ENCODE measurements around the gene NUAK2.

NUAK2 gene

DNA sequence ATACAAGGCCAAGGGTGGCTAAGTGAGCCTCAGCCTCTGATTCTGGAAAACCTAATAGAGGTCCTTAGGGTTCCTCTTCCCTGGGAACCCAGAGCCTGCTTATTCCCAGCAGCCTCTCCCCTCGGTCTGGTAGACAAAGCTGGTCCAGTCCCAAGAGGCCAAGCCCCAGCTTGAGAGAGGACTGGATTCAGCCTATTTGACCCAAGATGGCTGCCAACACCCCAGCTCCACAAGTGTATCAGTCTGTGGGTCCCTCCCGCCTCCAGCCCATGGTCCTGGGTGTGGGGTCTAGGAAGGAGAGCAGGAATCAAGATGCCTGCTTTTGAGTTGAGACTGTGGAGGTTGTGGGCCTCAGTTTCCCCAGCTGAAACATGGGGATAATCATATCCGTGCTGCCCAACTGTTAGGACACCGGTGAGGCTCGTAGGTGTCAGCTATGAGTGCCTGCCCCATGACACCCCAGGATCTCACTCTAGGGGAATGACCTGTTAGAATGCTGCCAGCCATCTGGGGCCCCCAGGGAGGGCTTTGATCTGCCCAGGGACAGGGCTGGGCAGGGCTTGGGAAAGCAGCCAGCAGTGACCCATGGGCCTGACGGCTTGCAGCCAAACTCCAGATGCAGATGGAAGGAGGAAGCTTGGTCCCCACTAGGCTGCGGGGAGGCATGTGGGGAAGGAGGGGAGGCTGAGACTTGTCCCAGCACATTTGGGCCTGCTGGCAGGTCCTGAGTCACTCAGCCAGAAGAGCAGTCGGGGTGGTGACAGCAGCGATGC, 45.4 kb downstream of the NUAK2 start:
- no peak for DNase-seq (ENCODE audit: extremely low spot score)
- ChIA-PET POLR2A (no interaction called here), CTCF (interaction anchor here (11.1 kb wide), 1 partner anchor 51 kb away, joined by 235 read pairs; the partner anchor contains the start of gene NUAK2)
- TF ChIP-seq LEF1 (IDR thresholded peaks at IDR 0.05; ENCODE audit: borderline replicate concordance) (no peak), ARNT (IDR thresholded peaks at IDR 0.05) (no peak), FOXA1 (IDR thresholded peaks at IDR 0.05) (no peak), HDGF (IDR thresholded peaks at IDR 0.05; ENCODE audit: borderline replicate concordance) (no peak), ZNF384 (IDR thresholded peaks at IDR 0.05) (no peak), BHLHE40 (IDR thresholded peaks at IDR 0.05; ENCODE audit: borderline replicate concordance) (no peak), TARDBP (IDR thresholded peaks at IDR 0.05) (no peak), SUZ12 (IDR thresholded peaks at IDR 0.05) (no peak), NFRKB (IDR thresholded peaks at IDR 0.05) (no peak)
- TF ChIP-seq, protein P1, sequence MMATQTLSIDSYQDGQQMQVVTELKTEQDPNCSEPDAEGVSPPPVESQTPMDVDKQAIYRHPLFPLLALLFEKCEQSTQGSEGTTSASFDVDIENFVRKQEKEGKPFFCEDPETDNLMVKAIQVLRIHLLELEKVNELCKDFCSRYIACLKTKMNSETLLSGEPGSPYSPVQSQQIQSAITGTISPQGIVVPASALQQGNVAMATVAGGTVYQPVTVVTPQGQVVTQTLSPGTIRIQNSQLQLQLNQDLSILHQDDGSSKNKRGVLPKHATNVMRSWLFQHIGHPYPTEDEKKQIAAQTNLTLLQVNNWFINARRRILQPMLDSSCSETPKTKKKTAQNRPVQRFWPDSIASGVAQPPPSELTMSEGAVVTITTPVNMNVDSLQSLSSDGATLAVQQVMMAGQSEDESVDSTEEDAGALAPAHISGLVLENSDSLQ (IDR thresholded peaks at IDR 0.05) = no peak

DNA sequence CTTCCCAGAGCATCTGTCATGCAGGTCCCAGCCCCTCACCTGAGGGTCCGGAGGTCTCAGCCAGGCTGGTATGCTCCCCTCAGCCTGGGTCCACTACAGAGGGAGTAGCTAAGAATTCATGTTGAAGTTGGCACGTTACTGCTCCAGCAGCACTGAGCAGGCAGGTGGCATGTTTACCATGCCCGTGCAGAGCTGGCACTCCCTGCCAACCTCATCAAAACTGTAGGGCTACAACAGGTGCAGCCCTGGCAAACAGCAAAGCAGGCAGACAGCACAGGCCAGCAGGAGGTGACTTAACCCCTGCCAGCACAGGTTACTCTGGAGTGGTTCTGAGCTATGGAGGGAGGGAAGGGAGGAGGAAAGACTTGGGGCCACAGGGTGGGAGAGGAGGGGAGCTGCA, 46.4 kb downstream of the NUAK2 start:
- CTCF ChIA-PET = interaction anchor here (11.1 kb wide), 1 partner anchor 52 kb away, joined by 235 read pairs; the partner anchor contains the start of gene NUAK2
- no peak for TF ChIP-seq SP1 (IDR thresholded peaks at IDR 0.05)
- no peak for TF ChIP-seq LEF1 (IDR thresholded peaks at IDR 0.05; ENCODE audit: borderline replicate concordance)
- TF ChIP-seq ARNT (IDR thresholded peaks at IDR 0.05) = no peak
- TF ChIP-seq CTBP1 (IDR thresholded peaks at IDR 0.05; ENCODE audit: borderline replicate concordance) = no peak
- no peak for TF ChIP-seq ZNF384 (IDR thresholded peaks at IDR 0.05)
- TF ChIP-seq NFRKB (IDR thresholded peaks at IDR 0.05) = no peak
- TF ChIP-seq HDGF (IDR thresholded peaks at IDR 0.05; ENCODE audit: borderline replicate concordance) = no peak
- TF ChIP-seq BHLHE40 (IDR thresholded peaks at IDR 0.05; ENCODE audit: borderline replicate concordance) = no peak
- no peak for TF ChIP-seq FOXK2 (IDR thresholded peaks at IDR 0.05)
- TF ChIP-seq FOXA1 (IDR thresholded peaks at IDR 0.05) = no peak
- TF ChIP-seq, protein P1 (IDR thresholded peaks at IDR 0.05) = no peak
- TF ChIP-seq TARDBP (IDR thresholded peaks at IDR 0.05) = no peak
- TF ChIP-seq L3MBTL2 (conservative IDR thresholded peaks at IDR 0.05) = no peak
- TF ChIP-seq SUZ12 (IDR thresholded peaks at IDR 0.05) = no peak
- POLR2A ChIA-PET = interaction anchor here (3.2 kb wide), 1 partner anchor 50 kb away, joined by 18 read pairs; no protein-coding TSS in a partner anchor
- DNase-seq (ENCODE audit: extremely low spot score) = no peak

DNA sequence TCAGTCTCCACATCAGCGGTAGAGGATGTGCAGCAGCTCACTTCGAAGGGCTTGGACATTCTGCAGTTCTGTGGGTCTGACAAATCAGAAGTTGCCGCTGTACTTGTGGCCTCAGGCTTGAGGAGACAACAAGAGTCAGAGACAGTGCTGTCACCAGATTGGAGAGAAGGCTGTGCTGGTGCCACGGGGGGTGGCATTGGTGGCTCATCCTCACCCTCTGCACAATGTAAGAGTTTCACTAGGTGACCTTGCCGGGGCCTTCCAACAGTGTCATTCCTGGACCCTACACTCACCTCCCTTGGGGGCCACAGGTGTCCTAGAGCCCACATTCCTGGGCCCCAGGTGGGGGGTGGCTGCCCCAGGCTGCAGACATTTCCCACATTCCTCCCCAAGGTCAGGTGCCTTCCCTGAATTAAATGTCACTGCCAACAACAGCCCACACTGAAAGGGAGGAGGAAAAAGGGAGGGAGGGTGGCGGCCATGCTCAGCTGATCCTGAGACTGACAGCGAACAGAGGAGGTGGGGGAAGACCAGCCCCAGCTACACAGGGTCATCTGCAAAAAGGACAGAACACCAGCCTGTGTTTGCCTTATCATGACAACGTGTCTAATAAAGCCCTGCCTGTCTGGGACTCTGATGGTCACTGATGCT, 47.4 kb downstream of the NUAK2 start:
- no peak for DNase-seq (ENCODE audit: extremely low spot score)
- no peak for TF ChIP-seq ZNF384 (IDR thresholded peaks at IDR 0.05)
- no peak for TF ChIP-seq BHLHE40 (IDR thresholded peaks at IDR 0.05; ENCODE audit: borderline replicate concordance)
- TF ChIP-seq L3MBTL2 (conservative IDR thresholded peaks at IDR 0.05) = no peak
- CTCF ChIA-PET = interaction anchor here (0.5 to 11.1 kb wide), 20 partner anchors 8 to 211 kb away, joined by 3 to 235 read pairs (median 4); partner anchors contain the start of genes NUAK2 and TMCC2
- POLR2A ChIA-PET = interaction anchor here (0.7 to 3.2 kb wide), 2 partner anchors 40 to 50 kb away, joined by 3 to 18 read pairs; no protein-coding TSS in a partner anchor

DNA sequence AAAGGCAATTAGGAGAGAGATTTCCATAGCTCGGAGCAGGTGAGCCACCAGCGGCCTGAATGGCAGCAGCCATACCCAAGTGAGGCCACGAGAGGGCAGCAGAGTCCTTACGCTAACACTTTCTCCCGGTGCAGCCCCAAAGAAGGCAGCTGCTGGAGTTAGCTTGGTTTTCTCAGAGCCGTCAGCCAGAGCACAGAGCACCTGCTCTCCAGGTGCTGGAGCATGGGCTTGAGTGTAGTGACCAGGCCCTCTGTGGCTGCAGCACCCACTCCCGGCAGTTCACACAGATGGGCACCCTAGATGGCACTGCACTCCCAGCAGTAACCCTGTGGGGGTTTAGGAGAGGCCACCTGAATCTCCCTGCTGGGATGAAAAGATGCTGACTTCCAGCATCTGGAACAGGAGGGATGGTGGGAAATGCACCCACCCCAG, 48.0 kb downstream of the NUAK2 start:
- TF ChIP-seq SP1 (IDR thresholded peaks at IDR 0.05) (no peak), BHLHE40 (IDR thresholded peaks at IDR 0.05; ENCODE audit: borderline replicate concordance) (no peak), CTBP1 (IDR thresholded peaks at IDR 0.05; ENCODE audit: borderline replicate concordance) (no peak), FOXM1 (IDR thresholded peaks at IDR 0.05; ENCODE audit: borderline replicate concordance) (no peak), NFRKB (IDR thresholded peaks at IDR 0.05) (no peak)
- TF ChIP-seq, protein P1 (IDR thresholded peaks at IDR 0.05) = no peak
- POLR2A ChIA-PET = interaction anchor here (0.7 to 3.2 kb wide), 2 partner anchors 41 to 51 kb away, joined by 3 to 18 read pairs; no protein-coding TSS in a partner anchor
- CTCF ChIA-PET = interaction anchor here (0.5 to 11.1 kb wide), 21 partner anchors 9 to 212 kb away, joined by 3 to 235 read pairs (median 5); partner anchors contain the start of genes NUAK2 and TMCC2
- DNase-seq (ENCODE audit: extremely low spot score) = peak; percentile 95

DNA sequence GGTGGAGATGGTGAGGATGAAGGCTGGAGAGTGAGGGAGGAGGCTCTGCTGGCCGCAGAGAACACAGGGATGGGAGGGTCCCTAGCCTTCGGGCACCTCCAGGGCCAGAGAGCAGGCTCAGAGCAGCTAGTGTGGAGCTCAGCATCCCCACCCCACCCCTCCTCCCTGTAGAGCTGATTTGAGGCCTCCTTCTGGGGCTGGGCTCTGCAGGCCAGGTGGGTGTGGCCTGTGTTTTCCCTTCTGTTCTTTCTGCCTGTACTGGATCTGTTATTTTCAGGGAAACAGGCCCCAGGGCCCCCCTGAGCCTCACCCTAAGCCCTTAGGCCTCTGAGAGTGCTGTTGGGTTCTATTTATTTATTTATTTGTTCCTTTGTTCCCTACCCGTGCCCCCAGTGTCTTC, 49.0 kb downstream of the NUAK2 start:
- no peak for DNase-seq (ENCODE audit: extremely low spot score)
- ChIA-PET POLR2A (interaction anchor here (0.9 to 3.2 kb wide), 2 partner anchors 49 to 52 kb away, joined by 3 to 18 read pairs; no protein-coding TSS in a partner anchor), CTCF (interaction anchor here (1.3 to 11.1 kb wide), 5 partner anchors 16 to 283 kb away, joined by 5 to 235 read pairs (median 10); partner anchors contain the start of gene NUAK2)
- TF ChIP-seq FOXM1 (IDR thresholded peaks at IDR 0.05; ENCODE audit: borderline replicate concordance) (no peak), FOXK2 (IDR thresholded peaks at IDR 0.05) (no peak), LEF1 (IDR thresholded peaks at IDR 0.05; ENCODE audit: borderline replicate concordance) (no peak), SUZ12 (IDR thresholded peaks at IDR 0.05) (no peak), HDGF (IDR thresholded peaks at IDR 0.05; ENCODE audit: borderline replicate concordance) (no peak), BHLHE40 (IDR thresholded peaks at IDR 0.05; ENCODE audit: borderline replicate concordance) (no peak), CTBP1 (IDR thresholded peaks at IDR 0.05; ENCODE audit: borderline replicate concordance) (no peak), SP1 (IDR thresholded peaks at IDR 0.05) (no peak), ZNF384 (IDR thresholded peaks at IDR 0.05) (no peak), TARDBP (IDR thresholded peaks at IDR 0.05) (no peak), FOXA1 (IDR thresholded peaks at IDR 0.05) (no peak), ELF4 (IDR thresholded peaks at IDR 0.05) (no peak), ARNT (IDR thresholded peaks at IDR 0.05) (no peak), L3MBTL2 (conservative IDR thresholded peaks at IDR 0.05) (no peak), NFRKB (IDR thresholded peaks at IDR 0.05) (no peak)
- TF ChIP-seq, protein P1 (IDR thresholded peaks at IDR 0.05) = no peak

Measured in HEK293T (cell line).